GM19468 (cell line): ENCODE measurements around the gene SF3B3.

Experiments
- ATAC-seq: cut with Tn5 transposase; IDR thresholded peaks from one replicate; pipeline ENCODE4 v1.9.1; 2021; ENCODE audit warnings: mild to moderate bottlenecking, moderate library complexity, moderate number of reproducible peaks; ENCODE audit not compliant: unreplicated experiment; ENCODE audit errors: extremely low read depth

The SF3B3 gene

GRCh38 chr16:70561623-70562022 lies 38.0 kb downstream of the SF3B3 start:
- ATAC-seq, result no peak

- no peak for ATAC-seq
Measured at GRCh38 chr16:70563636-70564035, 40.0 kb downstream of the SF3B3 start.

DNA sequence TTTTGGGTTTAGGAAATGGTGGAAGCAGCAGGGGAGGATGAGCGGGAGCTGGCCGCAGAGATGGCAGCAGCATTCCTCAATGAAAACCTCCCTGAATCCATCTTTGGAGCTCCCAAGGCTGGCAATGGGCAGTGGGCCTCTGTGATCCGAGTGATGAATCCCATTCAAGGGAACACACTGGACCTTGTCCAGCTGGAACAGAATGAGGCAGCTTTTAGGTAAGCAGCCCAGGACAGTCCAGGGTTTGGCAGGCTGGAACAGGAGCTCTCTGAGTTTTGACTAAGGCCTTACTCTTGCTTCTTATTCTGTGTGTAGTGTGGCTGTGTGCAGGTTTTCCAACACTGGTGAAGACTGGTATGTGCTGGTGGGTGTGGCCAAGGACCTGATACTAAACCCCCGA lies 41.4 kb downstream of the SF3B3 start:
- ATAC-seq, result no peak

- no peak for ATAC-seq
Measured at GRCh38 chr16:70568601-70569237, 45.1 kb downstream of the SF3B3 start.

GRCh38 chr16:70569752-70570151 lies 46.1 kb downstream of the SF3B3 start:
- ATAC-seq, result no peak

- ATAC-seq, result no peak
Measured at GRCh38 chr16:70570967-70571570, 47.5 kb downstream of the SF3B3 start.

- ATAC-seq, result no peak
Measured at GRCh38 chr16:70571623-70572022, 48.0 kb downstream of the SF3B3 start.

DNA sequence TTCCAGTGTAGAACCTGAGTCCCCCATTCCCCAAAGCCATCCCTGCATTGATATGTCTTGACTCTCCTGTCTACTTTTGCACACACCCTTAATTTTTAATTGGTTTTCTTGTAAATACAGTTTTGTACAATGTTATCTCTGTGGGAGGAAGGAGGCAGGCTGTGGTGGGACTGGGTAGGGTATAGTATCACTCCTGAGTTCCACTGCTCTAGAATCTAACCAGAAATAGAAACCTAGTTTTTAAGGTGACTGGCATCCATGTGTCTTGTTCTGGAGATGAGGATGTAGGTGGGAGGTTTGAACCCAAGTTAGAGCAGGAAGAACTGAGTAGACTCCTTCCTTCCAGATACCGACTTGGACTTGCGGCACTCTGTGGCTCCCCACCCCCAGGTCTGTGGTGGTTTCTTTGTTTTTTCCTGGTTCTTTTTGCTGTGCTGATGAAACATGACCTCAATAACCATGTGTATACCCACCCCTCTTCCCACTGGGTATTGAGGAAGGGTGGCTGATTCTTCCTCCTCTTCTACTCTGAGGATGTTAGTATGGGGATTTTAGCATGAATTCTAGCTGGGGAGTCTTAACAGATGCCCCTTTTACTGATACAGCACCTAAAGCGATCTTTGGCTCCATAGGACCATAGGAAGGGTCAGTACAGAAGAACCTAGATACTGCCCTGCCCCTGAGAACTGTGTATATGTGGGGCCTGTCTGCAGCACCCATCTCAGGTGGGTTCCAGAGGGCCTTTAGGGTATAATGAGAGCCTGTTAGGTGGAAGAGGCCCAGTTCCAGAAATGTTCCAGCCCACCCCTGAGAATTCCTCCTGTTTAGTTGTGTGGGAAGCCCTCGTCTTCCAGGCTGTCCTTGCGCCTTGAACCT lies 48.7 kb downstream of the SF3B3 start:
- no peak for ATAC-seq

DNA sequence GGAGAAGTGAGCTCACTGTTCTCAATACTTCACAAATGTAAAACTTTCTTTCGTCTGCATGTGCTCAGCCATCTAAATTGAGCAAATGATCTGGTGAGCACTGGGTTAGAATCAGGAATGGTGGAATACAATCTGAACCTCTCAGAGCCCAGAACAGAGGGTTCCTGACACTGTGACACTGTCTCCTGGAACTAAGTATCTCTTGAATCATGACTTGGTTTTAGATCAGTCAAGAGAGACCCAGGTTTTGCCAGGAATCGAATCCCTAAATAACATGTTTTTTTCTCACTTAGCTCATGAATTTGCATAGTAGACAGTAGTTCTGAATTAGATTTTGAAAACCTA lies 49.3 kb downstream of the SF3B3 start:
- no peak for ATAC-seq

DNA sequence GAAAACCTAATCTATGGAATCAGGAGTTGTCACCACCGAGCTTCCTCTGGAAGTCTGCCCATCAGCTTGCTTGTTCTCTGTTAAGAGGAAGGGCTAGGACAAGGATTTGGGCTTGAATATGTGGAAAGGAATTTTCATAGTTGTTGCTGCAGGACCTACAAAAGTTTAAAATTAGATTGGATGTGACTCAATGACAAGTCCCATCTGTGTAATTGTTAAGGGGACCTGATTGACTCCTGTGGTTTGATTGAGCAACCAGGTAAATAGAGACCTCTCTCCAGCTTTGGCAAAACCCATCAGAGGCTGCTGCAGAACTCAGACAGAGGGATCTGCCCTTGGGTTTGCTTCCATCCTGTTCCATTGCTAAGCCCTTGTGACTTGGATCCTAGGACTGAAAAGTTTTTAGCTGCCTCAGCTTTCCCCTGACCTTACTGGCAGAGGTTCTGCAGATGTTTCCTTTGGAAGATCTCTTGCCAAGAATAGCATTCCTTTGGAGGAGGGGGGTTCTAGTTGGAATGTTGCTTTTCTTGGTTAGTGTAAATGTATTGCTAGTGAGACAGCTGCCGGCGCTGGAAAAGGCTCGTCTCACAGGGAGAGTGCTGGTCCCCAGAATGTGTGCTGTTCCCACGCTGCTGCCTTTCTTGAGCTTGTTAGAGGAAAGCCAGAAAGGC lies 50.0 kb downstream of the SF3B3 start:
- ATAC-seq, result no peak

DNA sequence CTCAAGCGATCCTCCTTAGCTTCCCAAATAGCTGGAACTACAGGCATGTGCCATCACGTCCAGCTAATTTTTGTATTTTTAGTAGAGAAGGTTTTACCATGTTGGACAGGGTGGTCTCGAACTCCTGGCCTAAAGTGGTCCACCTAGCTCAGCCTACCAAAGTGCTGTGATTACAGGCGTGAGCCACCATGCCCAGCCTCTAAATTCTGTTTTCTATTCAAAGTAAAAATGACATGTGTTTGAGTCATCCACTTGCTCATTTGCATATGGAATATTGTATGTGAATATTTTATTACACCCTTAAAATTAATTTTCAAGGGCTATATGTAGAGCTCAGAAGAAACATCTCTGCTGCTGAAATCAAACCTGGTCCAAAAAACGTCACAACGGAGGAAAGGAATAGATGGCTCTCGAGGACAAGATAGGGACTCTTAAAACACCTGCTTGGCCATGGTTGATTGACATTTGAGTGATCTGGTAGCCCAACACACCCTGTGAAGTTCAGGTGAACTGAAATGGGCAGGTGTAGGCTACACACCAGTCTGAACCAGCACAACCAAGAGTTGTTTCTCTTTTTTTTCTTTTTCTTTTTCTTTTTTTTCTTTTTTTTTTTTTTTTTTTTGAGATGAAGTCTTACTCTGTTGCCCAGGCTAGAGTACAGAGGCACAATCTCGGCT lies 51.1 kb downstream of the SF3B3 start:
- no peak for ATAC-seq

DNA sequence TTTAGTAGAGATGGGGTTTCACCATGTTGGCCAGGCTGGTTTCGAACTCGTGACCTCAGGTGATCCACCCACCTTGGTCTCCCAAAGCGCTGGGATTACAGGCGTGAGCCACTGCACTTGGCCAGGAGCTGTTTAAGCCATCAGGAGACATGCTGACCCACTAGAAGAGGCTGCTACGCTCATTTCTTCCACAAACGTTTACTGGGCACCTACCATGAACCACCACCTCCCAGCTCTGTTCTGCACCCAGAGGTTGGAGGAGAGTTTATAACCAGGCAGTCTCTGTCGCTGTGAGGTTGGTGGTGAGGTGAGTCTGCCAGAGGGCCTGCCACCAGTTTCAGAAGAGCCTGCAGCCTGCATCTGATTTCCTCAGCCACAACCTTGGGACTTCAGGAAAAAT lies 51.8 kb downstream of the SF3B3 start:
- ATAC-seq, result no peak

DNA sequence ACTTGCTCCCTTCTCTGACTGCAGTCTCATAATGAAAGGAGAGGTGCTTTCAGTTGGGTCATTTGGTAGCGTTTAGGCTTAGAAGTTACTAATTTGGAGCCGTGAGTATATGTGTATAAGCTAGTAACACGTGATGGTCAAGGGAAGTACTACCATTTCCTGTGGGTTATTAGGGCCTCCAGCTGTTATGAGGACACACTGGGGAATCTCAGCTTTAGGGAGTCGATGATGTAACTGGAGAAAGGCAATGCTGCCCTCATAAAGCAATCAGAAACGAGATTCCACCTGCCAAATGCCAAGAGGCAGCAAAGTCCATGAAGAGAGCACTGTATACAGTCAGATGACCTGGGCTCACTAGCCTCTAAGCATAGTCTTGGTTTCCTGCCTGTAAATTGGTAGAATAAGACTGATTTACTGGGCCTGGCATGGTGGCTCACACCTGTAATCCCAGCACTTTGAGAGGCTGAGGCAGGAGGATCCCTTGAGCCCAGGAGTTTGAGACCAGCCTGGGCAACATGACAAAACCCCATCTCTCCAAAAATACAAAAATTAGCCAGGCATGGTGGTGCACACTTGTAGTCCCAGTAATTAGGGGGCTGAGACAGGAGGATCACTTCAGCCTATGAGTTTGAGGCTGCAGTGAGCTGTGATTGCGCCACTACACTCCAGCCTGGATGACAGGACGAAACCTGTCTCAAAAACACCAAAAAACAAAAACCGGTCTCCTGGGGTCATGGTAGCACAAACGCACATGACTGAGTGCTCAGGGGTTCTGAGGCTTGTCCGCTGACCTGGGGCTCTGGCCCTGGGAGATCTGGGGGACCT lies 53.0 kb downstream of the SF3B3 start:
- peak; percentile 50 for ATAC-seq

DNA sequence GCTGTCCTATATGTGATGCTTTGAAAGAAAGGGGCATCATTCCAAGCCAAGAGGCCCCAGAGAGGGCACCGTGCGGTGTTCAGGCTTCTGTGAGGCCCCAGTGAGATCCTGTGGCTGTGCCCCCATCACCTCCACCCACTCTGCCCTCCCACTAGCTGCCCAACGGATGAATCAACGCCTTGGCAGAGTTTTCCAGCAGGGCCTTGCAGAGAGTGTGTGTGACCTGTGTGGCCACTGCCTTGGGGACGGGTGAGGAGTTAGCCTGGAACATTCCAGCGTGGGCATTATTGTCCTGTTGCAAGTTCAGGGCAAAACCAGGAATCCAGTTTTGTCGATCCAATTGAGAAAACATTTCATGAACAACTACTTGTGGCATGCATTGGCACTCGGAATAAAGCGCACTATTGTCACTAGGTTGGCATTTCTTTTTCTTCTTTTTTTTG lies 53.7 kb downstream of the SF3B3 start:
- ATAC-seq, result no peak

- no peak for ATAC-seq
Measured at GRCh38 chr16:70578035-70578434, 54.4 kb downstream of the SF3B3 start.

DNA sequence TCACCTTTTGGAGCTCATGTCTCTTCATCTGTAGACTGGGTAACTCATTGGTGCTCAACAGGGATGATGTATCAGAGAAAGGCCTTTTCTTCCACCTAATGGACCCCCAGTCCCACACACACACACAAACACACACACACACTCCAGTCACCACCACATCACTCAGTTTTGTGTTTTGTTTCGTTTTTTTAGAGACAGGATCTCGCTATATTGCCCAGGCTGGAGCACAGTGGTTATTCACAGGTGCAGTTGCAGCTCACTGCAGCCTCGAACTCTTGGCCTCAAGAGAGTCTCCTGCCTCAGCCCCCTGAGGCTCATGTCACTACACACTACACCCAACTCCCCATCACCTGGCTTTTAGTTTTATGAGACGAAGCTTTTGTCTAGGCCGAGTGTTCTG lies 55.6 kb downstream of the SF3B3 start:
- no peak for ATAC-seq

DNA sequence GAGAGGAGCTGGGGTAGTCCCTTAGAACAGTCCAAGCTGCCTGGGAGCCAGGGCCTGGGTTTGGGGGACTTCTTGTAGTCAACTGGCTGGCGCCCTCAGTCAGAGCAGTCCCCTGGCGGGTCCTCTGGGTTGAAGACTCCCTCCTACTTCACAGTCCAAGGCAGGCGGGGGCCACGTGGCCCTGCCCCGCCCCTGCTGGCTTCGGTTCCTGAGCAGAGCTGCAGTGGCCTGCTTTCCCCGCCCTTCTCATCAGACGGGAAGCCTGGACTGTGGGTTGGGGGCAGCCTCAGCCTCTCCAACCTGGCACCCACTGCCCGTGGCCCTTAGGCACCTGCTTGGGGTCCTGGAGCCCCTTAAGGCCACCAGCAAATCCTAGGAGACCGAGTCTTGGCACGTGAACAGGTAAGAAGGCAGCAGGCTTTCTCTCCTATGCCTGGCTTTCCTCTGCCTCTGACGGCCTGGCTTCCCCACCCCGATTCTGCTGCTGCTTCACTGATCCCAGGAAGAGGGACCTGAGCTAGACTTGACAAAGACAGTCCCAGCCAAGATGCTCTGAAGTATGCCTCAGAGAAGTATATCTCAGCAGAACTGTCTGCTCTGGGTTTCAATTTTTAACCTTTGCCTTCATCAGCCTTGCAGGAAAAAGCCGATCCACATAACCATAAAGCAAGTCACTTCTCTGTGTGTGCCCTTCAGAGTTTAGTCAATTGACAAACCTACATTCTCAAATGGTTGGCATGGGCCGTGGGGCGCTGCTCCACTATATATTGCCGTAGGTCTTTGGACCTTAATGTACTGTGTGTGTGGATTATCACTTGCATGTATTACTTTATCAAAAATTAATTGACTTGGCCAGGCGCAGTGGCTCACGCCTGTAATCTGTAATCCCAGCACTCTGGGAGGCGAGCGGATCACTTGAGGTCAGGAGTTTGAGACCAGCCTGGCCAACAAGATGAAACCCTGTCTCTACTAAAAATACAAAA lies 56.3 kb downstream of the SF3B3 start:
- ATAC-seq, result no peak

GRCh38 chr16:70582280-70582978 lies 58.8 kb downstream of the SF3B3 start:
- no peak for ATAC-seq
